AG09319 (cell line): ENCODE data around the gene BCL2L2.

ENCODE experiments used
- DNase-seq: peaks from one replicate; pipeline ENCODE4 v3.0.0-alpha.2; 2010; ENCODE audit warnings: low read depth; ENCODE audit errors: extremely low read depth
- CTCF ChIP-seq: IDR thresholded peaks from 2 replicates; pipeline ENCODE4 v1.5.1; 2011; ENCODE audit warnings: low read depth, mild to moderate bottlenecking, inconsistent platforms, low read length, moderate library complexity

The BCL2L2 gene

DNA sequence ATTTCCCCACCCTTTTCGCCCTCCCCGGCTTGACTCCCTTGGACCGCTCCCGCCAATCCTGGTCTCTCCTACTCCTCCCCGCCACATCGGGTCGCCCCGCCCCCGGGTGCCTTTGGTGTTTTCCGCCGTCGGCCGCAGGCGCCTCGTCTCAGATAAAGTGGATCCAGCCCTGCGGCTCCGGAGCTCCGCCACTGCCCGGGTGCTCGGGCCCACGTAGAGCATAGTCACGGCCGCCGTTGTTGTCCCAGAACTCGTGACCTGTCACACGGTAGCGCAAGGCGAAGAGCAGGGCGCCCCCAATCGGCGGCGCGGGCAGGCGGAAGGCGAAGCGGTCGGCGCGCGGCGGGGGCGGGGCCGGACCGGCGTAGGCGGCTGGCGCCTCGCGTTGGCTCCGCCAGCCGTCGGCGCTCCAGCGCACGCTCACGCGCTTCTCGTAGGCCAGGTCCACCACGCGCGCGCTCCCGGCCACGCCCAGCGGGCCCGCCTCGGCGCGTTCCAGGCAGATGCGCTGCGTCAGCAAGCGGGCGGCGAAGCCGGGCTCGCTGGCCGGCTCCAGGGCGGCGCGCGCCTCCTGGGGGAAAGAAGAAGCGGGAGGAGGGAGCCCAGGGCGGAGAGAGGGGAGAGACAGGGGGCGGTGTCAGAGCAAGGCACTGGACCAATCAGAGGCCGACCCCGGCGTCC is 5.2 kb upstream of the BCL2L2 start:
- TF ChIP-seq CTCF = peak; percentile 60
- peak; percentile 97 for DNase-seq

DNA sequence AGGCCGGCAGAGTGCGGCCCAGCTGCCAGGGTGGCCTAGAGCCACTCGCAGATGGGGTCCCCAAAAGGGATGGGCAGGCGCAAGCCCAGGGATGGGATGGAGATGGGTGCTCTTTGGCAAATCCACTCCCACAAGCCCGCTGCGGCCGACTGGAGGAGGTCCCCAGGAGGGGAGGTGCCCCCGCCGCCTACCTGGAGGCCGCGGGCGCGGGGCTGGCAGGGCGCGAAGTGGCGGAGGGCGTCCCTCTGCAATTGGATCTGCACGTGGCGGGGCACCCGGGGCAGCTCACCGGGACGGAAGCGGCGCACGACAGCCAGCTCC is 4.7 kb upstream of the BCL2L2 start:
- DNase-seq = no peak
- TF ChIP-seq CTCF = no peak

DNA sequence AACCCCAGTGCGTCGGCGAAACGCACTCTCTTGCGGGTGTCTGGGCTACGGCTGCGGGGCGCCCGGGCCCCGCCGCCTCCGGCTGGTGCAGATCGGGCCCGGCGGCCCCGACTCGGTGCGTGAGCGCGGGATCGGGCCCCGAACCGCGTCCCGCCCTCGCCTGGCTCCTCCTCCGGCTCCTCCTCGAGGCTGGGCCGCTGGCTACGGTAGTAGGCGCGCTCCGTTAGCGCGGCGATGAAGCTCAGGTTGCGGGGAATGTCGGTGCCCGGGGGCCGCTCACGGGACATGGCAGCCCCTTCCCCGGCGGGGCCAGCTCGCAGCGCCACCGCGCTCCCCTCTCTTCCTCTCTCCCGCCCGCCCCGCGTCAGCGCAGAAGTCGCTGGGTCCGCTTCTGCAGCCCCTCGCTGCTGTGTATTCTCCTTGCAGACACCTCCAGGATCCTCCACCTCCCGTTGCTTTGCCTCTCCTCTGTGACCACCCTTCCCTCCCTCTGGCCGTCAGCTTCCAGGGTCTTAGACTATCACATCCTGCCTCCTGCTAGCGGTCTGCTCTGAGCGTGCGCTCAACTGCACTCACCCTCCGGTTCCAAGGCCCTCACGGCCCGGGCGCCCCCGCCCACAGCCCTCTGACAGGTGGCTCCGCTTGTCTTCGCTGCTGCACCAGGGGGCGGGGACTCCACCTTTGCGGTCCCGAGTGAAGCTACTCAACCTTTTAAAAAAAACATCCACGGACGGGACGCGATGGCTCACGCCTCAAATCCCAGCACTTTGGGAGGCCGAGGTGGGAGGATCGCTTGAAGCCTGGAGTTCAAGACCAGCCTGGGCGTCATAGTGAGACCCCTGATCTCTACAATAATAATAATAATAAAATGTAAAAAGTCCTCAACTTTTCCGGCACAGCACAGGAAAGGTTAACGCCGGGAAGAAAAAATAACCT is 4.1 kb upstream of the BCL2L2 start, which contains the start of gene PPP1R3E:
TSS of gene PPP1R3E (minus strand) at position 570 of the 936 bp plus-strand sequence. CDS start at position 287, 283 bp downstream.
- no peak for DNase-seq

DNA sequence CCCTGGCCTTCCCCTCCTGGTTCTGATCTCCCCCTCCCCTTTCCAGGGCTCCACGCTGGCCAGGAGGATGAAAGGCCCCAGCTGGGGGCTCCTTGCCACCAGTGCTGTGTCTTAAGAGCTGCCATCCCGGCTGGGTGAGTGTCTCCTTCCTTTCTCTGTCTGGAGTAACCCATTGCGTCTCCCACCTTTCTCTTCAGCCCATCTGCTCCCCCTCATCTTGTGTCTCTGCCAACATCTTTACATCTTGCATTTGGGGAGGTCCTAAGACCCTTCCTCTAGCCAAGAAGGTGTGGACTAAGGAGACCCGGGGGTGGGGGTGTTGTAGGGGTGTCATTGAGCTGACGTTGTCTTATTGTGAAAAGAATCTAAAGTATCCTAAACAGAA is 505 bp downstream of the BCL2L2 start:
- no peak for DNase-seq
- TF ChIP-seq CTCF = no peak

More for the DNA sequence above, 4.1 kb upstream of the BCL2L2 start, which contains the start of gene PPP1R3E:
- no peak for TF ChIP-seq CTCF

DNA sequence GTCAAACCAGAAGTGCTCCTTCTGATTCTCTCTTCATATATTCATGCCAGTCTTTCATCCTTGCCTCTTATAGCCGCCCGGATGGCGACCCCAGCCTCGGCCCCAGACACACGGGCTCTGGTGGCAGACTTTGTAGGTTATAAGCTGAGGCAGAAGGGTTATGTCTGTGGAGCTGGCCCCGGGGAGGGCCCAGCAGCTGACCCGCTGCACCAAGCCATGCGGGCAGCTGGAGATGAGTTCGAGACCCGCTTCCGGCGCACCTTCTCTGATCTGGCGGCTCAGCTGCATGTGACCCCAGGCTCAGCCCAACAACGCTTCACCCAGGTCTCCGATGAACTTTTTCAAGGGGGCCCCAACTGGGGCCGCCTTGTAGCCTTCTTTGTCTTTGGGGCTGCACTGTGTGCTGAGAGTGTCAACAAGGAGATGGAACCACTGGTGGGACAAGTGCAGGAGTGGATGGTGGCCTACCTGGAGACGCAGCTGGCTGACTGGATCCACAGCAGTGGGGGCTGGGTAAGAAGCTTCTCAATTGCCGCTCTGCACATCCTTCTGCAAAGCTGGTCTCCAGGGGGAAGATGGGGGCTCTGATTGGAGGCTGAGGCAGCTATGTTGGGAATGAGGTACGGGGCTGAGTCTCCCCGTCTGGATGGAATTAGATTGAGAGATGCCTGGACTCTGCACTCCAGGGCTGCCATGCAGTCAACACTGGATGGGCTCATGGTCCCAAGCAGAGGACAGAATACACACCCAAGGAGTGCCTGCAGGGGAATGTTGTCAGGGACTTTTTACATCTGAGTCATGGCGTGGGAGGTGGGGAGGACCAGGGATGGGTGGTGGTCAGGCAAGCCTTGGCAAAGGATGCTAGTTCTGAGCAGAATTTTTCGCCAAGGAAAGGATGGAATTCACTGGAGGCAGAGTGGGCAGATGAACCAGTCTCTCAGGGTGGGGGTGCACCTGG is 1.3 kb downstream of the BCL2L2 start:
- no peak for DNase-seq
- TF ChIP-seq CTCF = no peak

DNA sequence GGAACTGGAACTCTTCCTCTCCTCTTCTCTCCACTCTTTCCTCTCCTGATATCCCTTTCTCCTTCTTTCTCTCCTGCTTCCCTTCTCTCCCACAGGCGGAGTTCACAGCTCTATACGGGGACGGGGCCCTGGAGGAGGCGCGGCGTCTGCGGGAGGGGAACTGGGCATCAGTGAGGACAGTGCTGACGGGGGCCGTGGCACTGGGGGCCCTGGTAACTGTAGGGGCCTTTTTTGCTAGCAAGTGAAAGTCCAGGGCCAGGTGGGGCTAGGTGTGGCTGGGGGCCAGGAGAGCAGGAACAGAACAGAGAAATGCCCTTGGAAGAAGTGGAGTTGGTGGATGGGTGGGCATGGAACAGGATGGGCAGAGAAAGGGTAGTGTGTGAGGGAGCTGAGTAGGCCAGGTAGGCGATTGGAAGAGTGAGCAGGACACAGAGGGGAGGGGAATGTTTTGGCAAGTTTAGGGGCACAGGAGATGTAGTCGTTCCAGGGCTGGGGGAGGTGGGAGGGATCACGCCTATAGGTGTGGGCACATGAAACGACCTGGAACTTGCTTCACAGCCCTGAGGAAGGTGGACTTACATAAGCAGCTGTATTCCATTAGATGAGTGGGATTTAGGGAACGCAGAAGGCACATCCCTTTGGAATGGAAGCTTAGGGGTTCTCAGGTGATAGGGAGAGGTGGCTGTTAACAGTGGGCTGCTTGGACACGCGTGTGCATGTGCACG is 2.2 kb downstream of the BCL2L2 start:
- no peak for TF ChIP-seq CTCF
- no peak for DNase-seq
